HepG2 (cell line): ENCODE results near the gene UBALD1. TPM values are rescaled to one million over a fixed set of nuclear protein-coding genes. Genes with fewer than 3 reads are reported as not detected.

Experiments used
- FOXM1 ChIP-seq: sonication (generic); formaldehyde crosslinking; IDR thresholded peaks from 2 replicates; pipeline ENCODE4 v1.5.0; 2020; ENCODE audit warnings: missing genetic modification reagents
- GLI4 ChIP-seq: sonication (generic); formaldehyde crosslinking; IDR thresholded peaks from 2 replicates; pipeline ENCODE4 v1.5.1; 2020; ENCODE audit warnings: missing genetic modification reagents, mild to moderate bottlenecking, moderate library complexity, borderline replicate concordance
- KAT8 ChIP-seq: IDR thresholded peaks from 2 replicates; pipeline ENCODE4 v1.6.1; 2016; ENCODE audit warnings: missing genetic modification reagents, missing compliant biosample characterization
- NFYB ChIP-seq: sonication (generic); formaldehyde crosslinking; IDR thresholded peaks from 2 replicates; pipeline ENCODE4 v1.4.0; 2020; ENCODE audit warnings: missing genetic modification reagents
- RBAK ChIP-seq: sonication (generic); formaldehyde crosslinking; IDR thresholded peaks from 2 replicates; pipeline ENCODE4 v1.5.1; 2020; ENCODE audit warnings: mild to moderate bottlenecking, missing genetic modification reagents
- SNAI1 ChIP-seq: sonication (generic); formaldehyde crosslinking; IDR thresholded peaks from 2 replicates; pipeline ENCODE4 v1.5.0; 2020; ENCODE audit warnings: mild to moderate bottlenecking, missing genetic modification reagents, borderline replicate concordance
- SPEN ChIP-seq: sonication (generic); formaldehyde crosslinking; IDR thresholded peaks from 2 replicates; pipeline ENCODE4 v1.5.1; 2020; ENCODE audit warnings: low read depth, mild to moderate bottlenecking, missing genetic modification reagents
- ZNF12 ChIP-seq: sonication (generic); formaldehyde crosslinking; IDR thresholded peaks from 2 replicates; pipeline ENCODE4 v1.5.0; 2020; ENCODE audit warnings: missing genetic modification reagents
- ZNF260 ChIP-seq: sonication (generic); formaldehyde crosslinking; IDR thresholded peaks from 2 replicates; pipeline ENCODE4 v1.4.0; 2020; ENCODE audit warnings: missing genetic modification reagents, low read depth, mild to moderate bottlenecking, borderline replicate concordance
- ZNF337 ChIP-seq: sonication (generic); formaldehyde crosslinking; IDR thresholded peaks from 2 replicates; pipeline ENCODE4 v1.5.1; 2020; ENCODE audit warnings: missing genetic modification reagents, low read depth, mild to moderate bottlenecking, borderline replicate concordance
- ZNF776 ChIP-seq: sonication (generic); formaldehyde crosslinking; IDR thresholded peaks from 2 replicates; pipeline ENCODE4 v1.4.0; 2020; ENCODE audit warnings: mild to moderate bottlenecking, missing genetic modification reagents
- polyA plus RNA-seq, 8 experiments: library from polyadenylated mRNA; depleted of rRNA in 3 of 8; stranded (reverse) in 7 of 8; unstranded in 1 of 8; fragments of >200 nt; fragmentation: Illumina TruSeq in 4 of 8; extraction: Trizol in 4 of 8; gene quantifications; 2 replicates each; pipeline versions ENCODE4 v1.2.1 to v1.2.3, GENCODE V29; 2011 to 2016; ENCODE audit warnings: low read depth in 4 of 8, missing spikeins in 1 of 8, mixed read lengths in 1 of 8; ENCODE audit not compliant: insufficient read depth in 1 of 8
- total RNA-seq, 5 experiments: library from RNA; depleted of rRNA; stranded (reverse); fragments of >200 nt; fragmentation: Illumina TruSeq; extraction: Trizol; gene quantifications; 2 replicates each; pipeline ENCODE4 v1.2.3, GENCODE V29; 2016; ENCODE audit warnings: low read depth in 1 of 5
- TF ChIP-seq, protein P1 (sequence below): sonication (generic); formaldehyde crosslinking; IDR thresholded peaks from 2 replicates; pipeline ENCODE4 v1.4.0; 2020; ENCODE audit warnings: missing genetic modification reagents
- TF ChIP-seq, protein P2 (sequence below): sonication (generic); formaldehyde crosslinking; IDR thresholded peaks from 2 replicates; pipeline ENCODE4 v1.4.0; 2020; ENCODE audit warnings: mild to moderate bottlenecking, missing genetic modification reagents
- TF ChIP-seq, protein P3 (sequence below): sonication (generic); formaldehyde crosslinking; IDR thresholded peaks from 2 replicates; pipeline ENCODE4 v1.4.0; 2020; ENCODE audit warnings: missing genetic modification reagents
- TF ChIP-seq, protein P4 (sequence below): IDR thresholded peaks from 2 replicates; pipeline ENCODE4 v1.4.0; 2020; ENCODE audit warnings: mild to moderate bottlenecking, missing genetic modification reagents

The UBALD1 gene
- total and polyA plus RNA-seq, 2 of the 13 experiments (the other 11 are each of a cell fraction or from before 2014, with no cell fraction given) = 6.8 to 12.3 TPM

DNA sequence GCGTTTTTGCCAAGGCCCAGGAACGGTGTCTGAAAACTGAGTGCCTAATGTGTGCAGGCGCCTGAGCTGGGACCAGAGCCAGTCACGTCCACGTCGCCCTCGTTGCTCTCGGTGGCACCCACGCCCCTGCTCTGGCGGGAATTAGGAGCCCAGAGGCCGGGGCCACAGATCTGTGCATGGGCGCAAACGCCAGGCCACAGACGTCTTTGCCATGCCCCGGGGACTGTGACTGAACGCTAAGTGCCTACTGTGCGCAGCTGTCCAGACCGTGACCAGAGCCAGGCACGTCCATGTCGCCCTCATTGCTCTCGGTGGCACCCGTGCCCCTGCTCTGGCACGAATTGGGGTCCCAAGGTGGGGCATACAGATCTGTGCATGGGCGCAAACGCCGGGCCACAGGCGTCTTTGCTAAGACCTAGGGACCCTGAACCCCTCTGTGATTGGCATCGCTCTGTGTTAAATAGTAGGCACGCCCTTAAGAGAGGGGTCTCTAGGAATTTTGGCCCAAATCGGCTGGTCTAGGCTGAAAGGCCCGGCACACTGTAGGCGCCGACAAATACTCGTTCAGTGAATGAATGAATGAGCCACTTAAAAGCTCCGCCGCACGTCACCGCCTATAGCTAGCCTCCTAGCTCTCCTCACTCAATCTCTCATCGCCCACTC lies 827 bp upstream of the UBALD1 start (continued):
- TF ChIP-seq KAT8 (CRISPR knock-in tag) (no peak), ZNF260 (CRISPR knock-in tag) (no peak), ZNF776 (CRISPR knock-in tag) (peak; percentile 57; the same call in 1 of the 2 replicates), FOXM1 (CRISPR knock-in tag) (no peak), SNAI1 (CRISPR knock-in tag) (peak; percentile 70; the same call in 1 of the 2 replicates), SPEN (no peak), ZNF12 (CRISPR knock-in tag) (no peak), ZNF337 (CRISPR knock-in tag) (0 out of 2 replicates have a peak, but pooled peaks have one; percentile 27), GLI4 (0 out of 2 replicates have a peak, but pooled peaks have one; percentile 56), NFYB (CRISPR knock-in tag) (no peak), RBAK (CRISPR knock-in tag) (no peak)
- TF ChIP-seq, protein P1, sequence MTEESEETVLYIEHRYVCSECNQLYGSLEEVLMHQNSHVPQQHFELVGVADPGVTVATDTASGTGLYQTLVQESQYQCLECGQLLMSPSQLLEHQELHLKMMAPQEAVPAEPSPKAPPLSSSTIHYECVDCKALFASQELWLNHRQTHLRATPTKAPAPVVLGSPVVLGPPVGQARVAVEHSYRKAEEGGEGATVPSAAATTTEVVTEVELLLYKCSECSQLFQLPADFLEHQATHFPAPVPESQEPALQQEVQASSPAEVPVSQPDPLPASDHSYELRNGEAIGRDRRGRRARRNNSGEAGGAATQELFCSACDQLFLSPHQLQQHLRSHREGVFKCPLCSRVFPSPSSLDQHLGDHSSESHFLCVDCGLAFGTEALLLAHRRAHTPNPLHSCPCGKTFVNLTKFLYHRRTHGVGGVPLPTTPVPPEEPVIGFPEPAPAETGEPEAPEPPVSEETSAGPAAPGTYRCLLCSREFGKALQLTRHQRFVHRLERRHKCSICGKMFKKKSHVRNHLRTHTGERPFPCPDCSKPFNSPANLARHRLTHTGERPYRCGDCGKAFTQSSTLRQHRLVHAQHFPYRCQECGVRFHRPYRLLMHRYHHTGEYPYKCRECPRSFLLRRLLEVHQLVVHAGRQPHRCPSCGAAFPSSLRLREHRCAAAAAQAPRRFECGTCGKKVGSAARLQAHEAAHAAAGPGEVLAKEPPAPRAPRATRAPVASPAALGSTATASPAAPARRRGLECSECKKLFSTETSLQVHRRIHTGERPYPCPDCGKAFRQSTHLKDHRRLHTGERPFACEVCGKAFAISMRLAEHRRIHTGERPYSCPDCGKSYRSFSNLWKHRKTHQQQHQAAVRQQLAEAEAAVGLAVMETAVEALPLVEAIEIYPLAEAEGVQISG (CRISPR knock-in tag) = no peak
- TF ChIP-seq, protein P2, sequence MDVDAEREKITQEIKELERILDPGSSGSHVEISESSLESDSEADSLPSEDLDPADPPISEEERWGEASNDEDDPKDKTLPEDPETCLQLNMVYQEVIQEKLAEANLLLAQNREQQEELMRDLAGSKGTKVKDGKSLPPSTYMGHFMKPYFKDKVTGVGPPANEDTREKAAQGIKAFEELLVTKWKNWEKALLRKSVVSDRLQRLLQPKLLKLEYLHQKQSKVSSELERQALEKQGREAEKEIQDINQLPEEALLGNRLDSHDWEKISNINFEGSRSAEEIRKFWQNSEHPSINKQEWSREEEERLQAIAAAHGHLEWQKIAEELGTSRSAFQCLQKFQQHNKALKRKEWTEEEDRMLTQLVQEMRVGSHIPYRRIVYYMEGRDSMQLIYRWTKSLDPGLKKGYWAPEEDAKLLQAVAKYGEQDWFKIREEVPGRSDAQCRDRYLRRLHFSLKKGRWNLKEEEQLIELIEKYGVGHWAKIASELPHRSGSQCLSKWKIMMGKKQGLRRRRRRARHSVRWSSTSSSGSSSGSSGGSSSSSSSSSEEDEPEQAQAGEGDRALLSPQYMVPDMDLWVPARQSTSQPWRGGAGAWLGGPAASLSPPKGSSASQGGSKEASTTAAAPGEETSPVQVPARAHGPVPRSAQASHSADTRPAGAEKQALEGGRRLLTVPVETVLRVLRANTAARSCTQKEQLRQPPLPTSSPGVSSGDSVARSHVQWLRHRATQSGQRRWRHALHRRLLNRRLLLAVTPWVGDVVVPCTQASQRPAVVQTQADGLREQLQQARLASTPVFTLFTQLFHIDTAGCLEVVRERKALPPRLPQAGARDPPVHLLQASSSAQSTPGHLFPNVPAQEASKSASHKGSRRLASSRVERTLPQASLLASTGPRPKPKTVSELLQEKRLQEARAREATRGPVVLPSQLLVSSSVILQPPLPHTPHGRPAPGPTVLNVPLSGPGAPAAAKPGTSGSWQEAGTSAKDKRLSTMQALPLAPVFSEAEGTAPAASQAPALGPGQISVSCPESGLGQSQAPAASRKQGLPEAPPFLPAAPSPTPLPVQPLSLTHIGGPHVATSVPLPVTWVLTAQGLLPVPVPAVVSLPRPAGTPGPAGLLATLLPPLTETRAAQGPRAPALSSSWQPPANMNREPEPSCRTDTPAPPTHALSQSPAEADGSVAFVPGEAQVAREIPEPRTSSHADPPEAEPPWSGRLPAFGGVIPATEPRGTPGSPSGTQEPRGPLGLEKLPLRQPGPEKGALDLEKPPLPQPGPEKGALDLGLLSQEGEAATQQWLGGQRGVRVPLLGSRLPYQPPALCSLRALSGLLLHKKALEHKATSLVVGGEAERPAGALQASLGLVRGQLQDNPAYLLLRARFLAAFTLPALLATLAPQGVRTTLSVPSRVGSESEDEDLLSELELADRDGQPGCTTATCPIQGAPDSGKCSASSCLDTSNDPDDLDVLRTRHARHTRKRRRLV (CRISPR knock-in tag) = peak; percentile 70; the same call in 1 of the 2 replicates
- TF ChIP-seq, protein P3, sequence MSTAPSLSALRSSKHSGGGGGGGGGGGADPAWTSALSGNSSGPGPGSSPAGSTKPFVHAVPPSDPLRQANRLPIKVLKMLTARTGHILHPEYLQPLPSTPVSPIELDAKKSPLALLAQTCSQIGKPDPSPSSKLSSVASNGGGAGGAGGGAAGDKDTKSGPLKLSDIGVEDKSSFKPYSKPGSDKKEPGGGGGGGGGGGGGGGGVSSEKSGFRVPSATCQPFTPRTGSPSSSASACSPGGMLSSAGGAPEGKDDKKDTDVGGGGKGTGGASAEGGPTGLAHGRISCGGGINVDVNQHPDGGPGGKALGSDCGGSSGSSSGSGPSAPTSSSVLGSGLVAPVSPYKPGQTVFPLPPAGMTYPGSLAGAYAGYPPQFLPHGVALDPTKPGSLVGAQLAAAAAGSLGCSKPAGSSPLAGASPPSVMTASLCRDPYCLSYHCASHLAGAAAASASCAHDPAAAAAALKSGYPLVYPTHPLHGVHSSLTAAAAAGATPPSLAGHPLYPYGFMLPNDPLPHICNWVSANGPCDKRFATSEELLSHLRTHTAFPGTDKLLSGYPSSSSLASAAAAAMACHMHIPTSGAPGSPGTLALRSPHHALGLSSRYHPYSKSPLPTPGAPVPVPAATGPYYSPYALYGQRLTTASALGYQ (CRISPR knock-in tag) = no peak
- TF ChIP-seq, protein P4, sequence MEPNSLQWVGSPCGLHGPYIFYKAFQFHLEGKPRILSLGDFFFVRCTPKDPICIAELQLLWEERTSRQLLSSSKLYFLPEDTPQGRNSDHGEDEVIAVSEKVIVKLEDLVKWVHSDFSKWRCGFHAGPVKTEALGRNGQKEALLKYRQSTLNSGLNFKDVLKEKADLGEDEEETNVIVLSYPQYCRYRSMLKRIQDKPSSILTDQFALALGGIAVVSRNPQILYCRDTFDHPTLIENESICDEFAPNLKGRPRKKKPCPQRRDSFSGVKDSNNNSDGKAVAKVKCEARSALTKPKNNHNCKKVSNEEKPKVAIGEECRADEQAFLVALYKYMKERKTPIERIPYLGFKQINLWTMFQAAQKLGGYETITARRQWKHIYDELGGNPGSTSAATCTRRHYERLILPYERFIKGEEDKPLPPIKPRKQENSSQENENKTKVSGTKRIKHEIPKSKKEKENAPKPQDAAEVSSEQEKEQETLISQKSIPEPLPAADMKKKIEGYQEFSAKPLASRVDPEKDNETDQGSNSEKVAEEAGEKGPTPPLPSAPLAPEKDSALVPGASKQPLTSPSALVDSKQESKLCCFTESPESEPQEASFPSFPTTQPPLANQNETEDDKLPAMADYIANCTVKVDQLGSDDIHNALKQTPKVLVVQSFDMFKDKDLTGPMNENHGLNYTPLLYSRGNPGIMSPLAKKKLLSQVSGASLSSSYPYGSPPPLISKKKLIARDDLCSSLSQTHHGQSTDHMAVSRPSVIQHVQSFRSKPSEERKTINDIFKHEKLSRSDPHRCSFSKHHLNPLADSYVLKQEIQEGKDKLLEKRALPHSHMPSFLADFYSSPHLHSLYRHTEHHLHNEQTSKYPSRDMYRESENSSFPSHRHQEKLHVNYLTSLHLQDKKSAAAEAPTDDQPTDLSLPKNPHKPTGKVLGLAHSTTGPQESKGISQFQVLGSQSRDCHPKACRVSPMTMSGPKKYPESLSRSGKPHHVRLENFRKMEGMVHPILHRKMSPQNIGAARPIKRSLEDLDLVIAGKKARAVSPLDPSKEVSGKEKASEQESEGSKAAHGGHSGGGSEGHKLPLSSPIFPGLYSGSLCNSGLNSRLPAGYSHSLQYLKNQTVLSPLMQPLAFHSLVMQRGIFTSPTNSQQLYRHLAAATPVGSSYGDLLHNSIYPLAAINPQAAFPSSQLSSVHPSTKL (CRISPR knock-in tag) = no peak
